Panc1 (cell line): Measurements from ENCODE around the gene RYR3. TPM values are rescaled to one million over a fixed set of nuclear protein-coding genes. Genes with fewer than 3 reads are reported as not detected.
A peak's percentile ranks its signal among the peaks of the same experiment; 100 is the strongest.

Experiments
- ATAC-seq: fragments of 200-7000 bp; cut with Tn5 transposase; 2 replicates; pipeline ENCODE4 v1.9.1; 2020; ENCODE audit warnings: mild to moderate bottlenecking, moderate library complexity
- BruUV-seq: library from RNA; stranded (reverse); fragments of 400-500 nt; replicated peaks from 2 replicates; lab custom pipeline; 2021; lab: Mats Ljungman, UMichigan
- CTCF ChIA-PET: fragments of 300-600 bp; sonication (Branson Sonifier 250); formaldehyde crosslinking; loops from one replicate; lab custom pipeline; 2022; ENCODE audit warnings: antibody characterized with exemption; lab: Charles Lee
- POLR2A ChIA-PET: fragments of 300-600 bp; sonication (Branson Sonifier 250); formaldehyde crosslinking; loops from one replicate; lab custom pipeline; 2022; ENCODE audit warnings: antibody characterized with exemption; lab: Charles Lee
- DNase-seq: peaks from one replicate; pipeline ENCODE4 v3.0.0-alpha.2; 2010; ENCODE audit warnings: low read depth, low spot score
- H3K27ac ChIP-seq: 2 replicates; pipeline ENCODE4 v1.5.1; 2011; ENCODE audit warnings: mild to moderate bottlenecking, low read length, inconsistent platforms
- H3K27me3 ChIP-seq: fragments of 200-500 bp; sonication (Bioruptor generic); 2 replicates; pipeline ENCODE4 v1.6.0; 2014; ENCODE audit warnings: low read length, inconsistent platforms; ENCODE audit not compliant: control insufficient read depth, insufficient read depth
- H3K36me3 ChIP-seq: fragments of 200-500 bp; sonication (Bioruptor generic); 2 replicates; pipeline ENCODE4 v1.5.1; 2014; ENCODE audit warnings: inconsistent platforms, mild to moderate bottlenecking, low read length, moderate library complexity; ENCODE audit not compliant: control insufficient read depth, insufficient read depth
- H3K4me1 ChIP-seq: 2 replicates; pipeline ENCODE4 v1.5.1; 2011; ENCODE audit warnings: inconsistent platforms, mild to moderate bottlenecking, low read length, moderate library complexity; ENCODE audit not compliant: control insufficient read depth, insufficient read depth
- H3K4me3 ChIP-seq, 2 experiments: 2 replicates each; pipeline ENCODE4 v1.5.1; 2011 to 2012; ENCODE audit warnings: low read depth in 2 of 2, low read length in 2 of 2, mild to moderate bottlenecking in 2 of 2, inconsistent platforms in 1 of 2, moderate library complexity in 1 of 2
- H3K9me3 ChIP-seq: fragments of 200-500 bp; sonication (Bioruptor generic); 2 replicates; pipeline ENCODE4 v1.5.1; 2014; ENCODE audit warnings: low read depth, mild to moderate bottlenecking, inconsistent platforms, low read length, moderate library complexity; ENCODE audit not compliant: control insufficient read depth, insufficient read depth
- SIN3A ChIP-seq: IDR thresholded peaks from 2 replicates; pipeline ENCODE4 v1.6.1; 2012; ENCODE audit warnings: low read depth, mild to moderate bottlenecking, low read length, moderate library complexity, borderline replicate concordance; ENCODE audit not compliant: insufficient read depth
- TCF7L2 ChIP-seq: IDR thresholded peaks from 2 replicates; pipeline ENCODE4 v1.6.1; 2011; ENCODE audit warnings: mild to moderate bottlenecking, low read depth, low read length, inconsistent platforms
- in situ Hi-C: cut with HindIII; loops from 2 replicates; pipeline ENCODE4 v1.10.0; 2016; ENCODE audit warnings: low sequenced_read_pairs, low pct_unique_long_range_greater_than_20kb
- intact Hi-C: fragments of 100-400 bp; cut with micrococcal nuclease; formaldehyde crosslinking; loops from one replicate; pipeline ENCODE4 v1.10.0; 2022; ENCODE audit not compliant: unreplicated experiment
- total RNA-seq: library from RNA; stranded (reverse); gene quantifications from one replicate; pipeline ENCODE4 v1.2.1, GENCODE V29; 2021; ENCODE audit not compliant: unreplicated experiment
- TF ChIP-seq, protein P1 (sequence below): fragments of 450-650 bp; IDR thresholded peaks from 2 replicates; pipeline ENCODE4 v1.5.1; 2017; ENCODE audit warnings: mild to moderate bottlenecking
- TF ChIP-seq, protein P2 (sequence below), 2 experiments: IDR thresholded peaks; 2 replicates each; pipeline ENCODE4 v1.6.1; 2011 to 2012; ENCODE audit warnings: low read depth in 2 of 2, control low read depth in 1 of 2, low read length in 1 of 2, mild to moderate bottlenecking in 1 of 2, moderate library complexity in 1 of 2; ENCODE audit not compliant: insufficient read depth in 1 of 2

Gene RYR3
- total RNA-seq, 1 experiment from 2014 or later: not detected

DNA sequence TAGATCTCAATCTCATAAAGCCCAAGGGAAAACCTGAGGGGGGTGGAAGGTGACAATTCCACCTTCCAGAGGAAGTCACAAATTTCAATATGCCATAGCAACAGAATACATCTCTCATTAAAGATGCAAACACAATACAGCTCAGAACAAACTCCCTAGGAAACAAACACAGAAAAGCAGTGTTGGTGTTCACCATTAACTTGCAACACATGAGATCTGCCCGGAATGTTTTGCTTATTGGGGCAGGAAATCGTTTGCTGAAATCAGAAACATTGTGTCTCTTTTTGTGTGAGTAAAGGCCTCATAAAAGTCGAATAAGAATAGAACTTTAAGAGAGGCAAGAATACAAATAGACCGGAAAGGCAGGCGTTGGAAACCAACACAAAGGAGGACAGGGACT lies 5.8 kb upstream of the RYR3 start:
- no peaks in the 10 kb centered on the region for H3K36me3 ChIP-seq
- ChIA-PET POLR2A (no interaction called here), CTCF (no interaction called here)
- no peak overlapping the region for H3K4me3 ChIP-seq
- ATAC-seq (no peak), DNase-seq (no peak)
- no peaks in the 10 kb centered on the region for H3K4me1 ChIP-seq
- no peak overlapping the region for H3K27ac ChIP-seq
- in situ Hi-C loops (no loop called here), intact Hi-C loops (no loop called here)
- no peaks in the 10 kb centered on the region; the same call in none of the 2 replicates for H3K27me3 ChIP-seq
- BruUV-seq: no TSS peak
- no peaks in the 10 kb centered on the region for H3K9me3 ChIP-seq
- TF ChIP-seq, protein P1, sequence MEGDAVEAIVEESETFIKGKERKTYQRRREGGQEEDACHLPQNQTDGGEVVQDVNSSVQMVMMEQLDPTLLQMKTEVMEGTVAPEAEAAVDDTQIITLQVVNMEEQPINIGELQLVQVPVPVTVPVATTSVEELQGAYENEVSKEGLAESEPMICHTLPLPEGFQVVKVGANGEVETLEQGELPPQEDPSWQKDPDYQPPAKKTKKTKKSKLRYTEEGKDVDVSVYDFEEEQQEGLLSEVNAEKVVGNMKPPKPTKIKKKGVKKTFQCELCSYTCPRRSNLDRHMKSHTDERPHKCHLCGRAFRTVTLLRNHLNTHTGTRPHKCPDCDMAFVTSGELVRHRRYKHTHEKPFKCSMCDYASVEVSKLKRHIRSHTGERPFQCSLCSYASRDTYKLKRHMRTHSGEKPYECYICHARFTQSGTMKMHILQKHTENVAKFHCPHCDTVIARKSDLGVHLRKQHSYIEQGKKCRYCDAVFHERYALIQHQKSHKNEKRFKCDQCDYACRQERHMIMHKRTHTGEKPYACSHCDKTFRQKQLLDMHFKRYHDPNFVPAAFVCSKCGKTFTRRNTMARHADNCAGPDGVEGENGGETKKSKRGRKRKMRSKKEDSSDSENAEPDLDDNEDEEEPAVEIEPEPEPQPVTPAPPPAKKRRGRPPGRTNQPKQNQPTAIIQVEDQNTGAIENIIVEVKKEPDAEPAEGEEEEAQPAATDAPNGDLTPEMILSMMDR: no peak
- TF ChIP-seq TCF7L2 (no peak), SIN3A (no peak)

DNA sequence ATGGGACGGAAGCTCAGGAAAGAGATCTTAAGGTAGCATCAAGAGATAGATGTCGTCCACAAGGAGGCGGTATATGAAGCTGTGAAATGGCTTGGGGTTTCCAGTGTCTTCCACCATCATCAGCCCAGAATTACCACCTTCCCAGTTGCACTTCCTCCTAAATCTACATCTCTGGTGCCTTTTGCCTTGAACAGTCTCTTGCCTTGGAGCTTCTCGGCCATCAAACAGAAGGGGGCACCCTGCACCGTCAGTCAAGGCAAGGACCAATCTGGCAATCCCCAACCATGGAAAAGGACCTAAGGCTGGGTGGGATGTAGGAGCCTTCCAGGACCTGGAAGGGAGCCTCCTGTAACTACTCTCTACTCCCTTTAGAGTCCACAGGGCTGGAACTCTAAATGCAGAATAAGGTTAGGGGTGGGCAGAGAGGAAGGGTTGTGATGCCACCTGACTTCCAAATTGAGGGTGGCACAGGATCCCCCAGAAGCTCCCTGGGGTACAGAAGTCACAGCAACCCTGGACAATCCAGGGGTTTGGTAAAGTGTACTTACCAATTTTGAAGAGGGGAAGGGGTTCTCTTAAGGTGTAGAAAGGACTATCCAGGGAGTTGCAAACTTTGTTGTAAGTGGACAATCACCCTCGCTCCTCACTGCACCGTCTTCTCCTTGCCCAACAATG lies 1.0 kb upstream of the RYR3 start:
- intact Hi-C loops (no loop called here), in situ Hi-C loops (no loop called here)
- no peaks in the 10 kb centered on the region for H3K4me1 ChIP-seq
- no peaks in the 10 kb centered on the region for H3K36me3 ChIP-seq
- H3K27me3 ChIP-seq: peaks cover 9% of the 10 kb centered on the region
- CTCF ChIA-PET: interaction anchor here (0.7 kb wide), 2 partner anchors 391 to 420 kb away, joined by 3 to 5 read pairs; no protein-coding TSS in a partner anchor
- no TSS peak for BruUV-seq
- TF ChIP-seq, protein P1: peak; percentile 52
- TF ChIP-seq, protein P2, sequence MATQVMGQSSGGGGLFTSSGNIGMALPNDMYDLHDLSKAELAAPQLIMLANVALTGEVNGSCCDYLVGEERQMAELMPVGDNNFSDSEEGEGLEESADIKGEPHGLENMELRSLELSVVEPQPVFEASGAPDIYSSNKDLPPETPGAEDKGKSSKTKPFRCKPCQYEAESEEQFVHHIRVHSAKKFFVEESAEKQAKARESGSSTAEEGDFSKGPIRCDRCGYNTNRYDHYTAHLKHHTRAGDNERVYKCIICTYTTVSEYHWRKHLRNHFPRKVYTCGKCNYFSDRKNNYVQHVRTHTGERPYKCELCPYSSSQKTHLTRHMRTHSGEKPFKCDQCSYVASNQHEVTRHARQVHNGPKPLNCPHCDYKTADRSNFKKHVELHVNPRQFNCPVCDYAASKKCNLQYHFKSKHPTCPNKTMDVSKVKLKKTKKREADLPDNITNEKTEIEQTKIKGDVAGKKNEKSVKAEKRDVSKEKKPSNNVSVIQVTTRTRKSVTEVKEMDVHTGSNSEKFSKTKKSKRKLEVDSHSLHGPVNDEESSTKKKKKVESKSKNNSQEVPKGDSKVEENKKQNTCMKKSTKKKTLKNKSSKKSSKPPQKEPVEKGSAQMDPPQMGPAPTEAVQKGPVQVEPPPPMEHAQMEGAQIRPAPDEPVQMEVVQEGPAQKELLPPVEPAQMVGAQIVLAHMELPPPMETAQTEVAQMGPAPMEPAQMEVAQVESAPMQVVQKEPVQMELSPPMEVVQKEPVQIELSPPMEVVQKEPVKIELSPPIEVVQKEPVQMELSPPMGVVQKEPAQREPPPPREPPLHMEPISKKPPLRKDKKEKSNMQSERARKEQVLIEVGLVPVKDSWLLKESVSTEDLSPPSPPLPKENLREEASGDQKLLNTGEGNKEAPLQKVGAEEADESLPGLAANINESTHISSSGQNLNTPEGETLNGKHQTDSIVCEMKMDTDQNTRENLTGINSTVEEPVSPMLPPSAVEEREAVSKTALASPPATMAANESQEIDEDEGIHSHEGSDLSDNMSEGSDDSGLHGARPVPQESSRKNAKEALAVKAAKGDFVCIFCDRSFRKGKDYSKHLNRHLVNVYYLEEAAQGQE (IDR thresholded peaks at IDR 0.05; ENCODE audit: insufficient read depth in 1 of 2, low read depth in 2 of 2, low read length in 1 of 2): no peak
- no peak overlapping the region for H3K4me3 ChIP-seq
- H3K9me3 ChIP-seq: no peaks in the 10 kb centered on the region
- ATAC-seq (peak; percentile 57), DNase-seq (no peak)
- POLR2A ChIA-PET: no interaction called here
- H3K27ac ChIP-seq: no peak overlapping the region
